Heart left ventricle (tissue), 16 donors: ENCODE data around the gene ECHDC3. TPM values are rescaled to one million over a fixed set of nuclear protein-coding genes. Genes with fewer than 3 reads are reported as not detected.

Source experiments
- ATAC-seq, 4 donors: fragments of 200-7000 bp; cut with Tn5 transposase; one replicate each; pipeline ENCODE4 v1.9.1; 2020 to 2022; ENCODE audit warnings: moderate library complexity in 4 of 4, mild to moderate bottlenecking in 3 of 4, moderate number of reproducible peaks in 1 of 4
- DNase-seq, 5 donors: peaks; one replicate each; pipeline ENCODE4 v3.0.0-alpha.2; 2020
- H3K27ac ChIP-seq, 12 donors: fragments of 200-600 bp; sonication (generic) in 4 of 12; one replicate each; pipeline versions ENCODE4 v1.5.0 to v1.8.0; 2016 to 2022; ENCODE audit warnings: mild to moderate bottlenecking in 2 of 12
- H3K27me3 ChIP-seq, 9 donors: fragments of 200-600 bp; sonication (generic) in 2 of 9; one replicate each; pipeline versions ENCODE4 v1.5.1 to v1.8.0; 2016 to 2022; ENCODE audit warnings: mild to moderate bottlenecking in 3 of 9
- H3K36me3 ChIP-seq, 9 donors: fragments of 200-600 bp; sonication (generic) in 2 of 9; one replicate each; pipeline versions ENCODE4 v1.5.0 to v1.8.0; 2018 to 2022; ENCODE audit warnings: mild to moderate bottlenecking in 2 of 9
- H3K4me1 ChIP-seq, 12 donors: fragments of 200-600 bp; sonication (generic) in 4 of 12; one replicate each; pipeline versions ENCODE4 v1.5.0 to v1.8.0; 2016 to 2022; ENCODE audit warnings: mild to moderate bottlenecking in 3 of 12
- H3K4me3 ChIP-seq, 12 donors: fragments of 200-600 bp; sonication (generic) in 4 of 12; one replicate each; pipeline versions ENCODE4 v1.5.0 to v1.8.0; 2017 to 2022; ENCODE audit warnings: mild to moderate bottlenecking in 9 of 12, moderate library complexity in 4 of 12
- H3K9me3 ChIP-seq, 12 donors: fragments of 200-600 bp; sonication (generic) in 4 of 12; one replicate each; pipeline versions ENCODE4 v1.5.0 to v1.8.0; 2016 to 2022; ENCODE audit warnings: mild to moderate bottlenecking in 1 of 12
- CTCF ChIP-seq, 12 donors: fragments of 200-600 bp; sonication (generic) in 4 of 12; IDR thresholded peaks; one replicate each; pipeline versions ENCODE4 v1.5.0 to v1.8.0; 2018 to 2022; ENCODE audit warnings: antibody characterized with exemption in 12 of 12, mild to moderate bottlenecking in 5 of 12
- POLR2A ChIP-seq, 2 donors: fragments of 450-650 bp; IDR thresholded peaks; one replicate each; pipeline ENCODE4 v1.6.1; 2017; ENCODE audit warnings: antibody characterized with exemption in 2 of 2, mild to moderate bottlenecking in 2 of 2, moderate library complexity in 2 of 2
- WGBS, 4 donors: extraction: QIAGEN DNeasy Blood & Tissue Kit in 2 of 4; methylation state at CpG; one replicate each; pipeline versions ENCODE4 v1.1.5 to v1.1.7; 2013 to 2018; 5-methylcytosine and 5-hydroxymethylcytosine counted together
- intact Hi-C, 10 donors: fragments of 100-400 bp; cut with DNase I; formaldehyde crosslinking; loops; one replicate each; pipeline versions ENCODE4 v1.11.1 to v1.14.2; 2022
- polyA plus RNA-seq, 2 donors: library from polyadenylated mRNA; stranded (reverse); fragments of 200-250 nt; gene quantifications; one replicate each; pipeline ENCODE4 v1.2.3, GENCODE V29; 2013
- total RNA-seq, 9 donors: library from RNA; depleted of rRNA in 2 of 9; stranded (reverse); fragments of >200 nt in 2 of 9; fragmentation: NEBNext Ultra II Directional in 3 of 9; extraction: Animal tissue kit (Norgen Biotek cat#: 25700) in 3 of 9; gene quantifications; one replicate each; pipeline versions ENCODE4 v1.1.0 to v1.2.4, GENCODE V29; 2016 to 2023
- donor health status: ischemic (EF 13 %, LVEDD 7.1; RV severe dilation, severe dysfunction).
- donor health status: healthy with polysubstance abuse.
- donor health status: DM: no; HTN: yes; CAD: no.
- donor health status: DM: no; HTN: no; CAD: no.
- donor health status: ischemic (EF 25% LVEDD 6.9; RV normal size, moderate dysfunction).
- donor health status: ischemic (EF 25% LVEDD 5.7; RV mildly dilated, moderate dysfunction).
- donor health status: healthy.
- donor health status: DM: yes; HTN: yes; CAD: no.
- donor health status: ischemic (EF 35%, LVEDD 5.7; RV mildly dilated, moderate dysfunction).
- donor health status: nonischemic (EF 11% LVEDD 7.7; RV severe dilation, severe dysfunction).
- donor health status: DM: yes; HTN: yes; CAD: no.
- donor health status: PGD.
- donor health status: ischemic (EF 29% LVEDD 5.4; RV normal size, mild dysfunction).
- donor health status: nonischemic (EF 23%, LVEDD 6.1; RV moderate dilation, normal function).

Gene ECHDC3
- total and polyA plus RNA-seq, 11 donors = 30.2 to 554 (median 66.1) TPM

- intact Hi-C loops = loop anchor here in 5 of 10 donors (2.0 to 10.0 kb wide), 5 partner anchors 238 to 332 kb away; no protein-coding TSS in a partner anchor
- Histone ChIP-seq H3K36me3 (peaks cover 0 to 41% (median 15%) of the 10 kb centered on the region in 9 donors), H3K9me3 (no peaks in the 10 kb centered on the region), H3K4me3 (no peak overlapping the region), H3K27me3 (no peaks in the 10 kb centered on the region), H3K4me1 (peaks cover 0 to 64% (median 33%) of the 10 kb centered on the region in 12 donors), H3K27ac (peak overlapping the region; percentile 20 to 85 (median 74))
- WGBS, 4 donors = 75 to 80% (median 78%) methylated on average over 11 of the region's 11 CpGs
- TF ChIP-seq CTCF (IDR thresholded peaks at IDR 0.05) (no peak), POLR2A (IDR thresholded peaks at IDR 0.05) (no peak)
- no peak for DNase-seq
- no peak for ATAC-seq
These were observed 14.7 kb downstream of the ECHDC3 start for GRCh38 chr10:11756766-11757315.

- Histone ChIP-seq H3K27ac (peak overlapping the region; percentile 28 to 85 (median 74)), H3K4me3 (no peak overlapping the region), H3K27me3 (no peaks in the 10 kb centered on the region), H3K36me3 (peaks cover 0 to 40% (median 15%) of the 10 kb centered on the region in 9 donors), H3K4me1 (peaks cover 0 to 64% (median 33%) of the 10 kb centered on the region in 12 donors), H3K9me3 (no peaks in the 10 kb centered on the region)
- no peak for TF ChIP-seq POLR2A (IDR thresholded peaks at IDR 0.05)
- TF ChIP-seq CTCF (IDR thresholded peaks at IDR 0.05) = no peak
- peak in 4 of 5 donors; percentile 69 to 81 (median 72) for DNase-seq
- intact Hi-C loops = loop anchor here in 5 of 10 donors (2.0 to 10.0 kb wide), 5 partner anchors 239 to 333 kb away; no protein-coding TSS in a partner anchor
- WGBS, 4 donors = 18 to 42% (median 23%) methylated on average over 3 of the region's 3 CpGs
- ATAC-seq = peak; percentile 72 to 82 (median 76)
These were observed 15.3 kb downstream of the ECHDC3 start for GRCh38 chr10:11757454-11757820.

GRCh38 chr10:11757821-11758463, 15.8 kb downstream of the ECHDC3 start:
- Histone ChIP-seq H3K9me3 (no peaks in the 10 kb centered on the region), H3K36me3 (peaks cover 0 to 38% (median 10%) of the 10 kb centered on the region in 9 donors), H3K4me3 (no peak overlapping the region), H3K4me1 (peaks cover 0 to 64% (median 33%) of the 10 kb centered on the region in 12 donors), H3K27me3 (no peaks in the 10 kb centered on the region), H3K27ac (peak overlapping the region; percentile 28 to 85 (median 74))
- peak; percentile 83 to 91 (median 86) for DNase-seq
- intact Hi-C loops = loop anchor here (1.0 to 10.0 kb wide), 8 partner anchors 33 to 333 kb away; no protein-coding TSS in a partner anchor
- TF ChIP-seq CTCF (IDR thresholded peaks at IDR 0.05) (peak; percentile 85 to 96 (median 91)), POLR2A (IDR thresholded peaks at IDR 0.05) (peak in 1 of 2 donors; percentile 20)
- 25 to 34% (median 29%) methylated on average over 8 to 11 of the region's 11 CpGs for WGBS, 4 donors
- peak; percentile 77 to 86 (median 83) for ATAC-seq
